ENCODE data around the gene CCDC43.

DNA sequence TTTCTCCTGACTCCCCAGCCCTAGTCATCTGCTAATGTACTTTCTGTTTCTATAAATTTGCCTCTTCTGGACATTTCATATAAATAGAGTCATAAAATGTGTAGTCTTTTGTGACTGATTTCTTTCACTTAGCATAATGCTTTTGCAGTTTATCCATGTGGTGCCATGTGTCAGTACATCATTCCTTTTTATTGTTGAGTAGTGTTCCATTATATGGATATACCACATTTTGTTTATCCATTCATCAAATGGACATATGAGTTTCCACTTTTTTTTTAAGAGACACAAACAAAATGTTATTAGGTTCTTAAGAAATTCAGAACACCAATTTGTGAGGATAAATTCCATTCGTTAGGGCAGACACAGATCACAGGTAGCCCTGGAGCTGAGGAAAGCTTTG lies 29.9 kb upstream of the CCDC43 start:
- TF ChIP-seq POLR2AphosphoS5 (IDR thresholded peaks at IDR 0.05; ENCODE audit: low read depth, low read length) (no peak), TAF1 (IDR thresholded peaks at IDR 0.05; ENCODE audit: borderline replicate concordance, low read depth, low read length) (no peak), POLR2A (IDR thresholded peaks at IDR 0.05; ENCODE audit: low read depth, low read length) (no peak)
